KOPT-K1 (cell line): Measurements from ENCODE around the gene OSBPL2.

Experiments used
- H3K27ac ChIP-seq: fragments of 200-600 bp; sonication (generic); 2 replicates; pipeline ENCODE4 v1.5.1; 2016; ENCODE audit warnings: antibody characterized with exemption, mild to moderate bottlenecking, low read depth, low read length; ENCODE audit not compliant: poor library complexity, severe bottlenecking
- H3K36me3 ChIP-seq: fragments of 200-600 bp; sonication (generic); 2 replicates; pipeline ENCODE4 v1.5.1; 2017; ENCODE audit warnings: antibody characterized with exemption, mild to moderate bottlenecking, low read length, moderate library complexity; ENCODE audit not compliant: insufficient read depth
- H3K9me3 ChIP-seq: fragments of 200-600 bp; sonication (generic); 2 replicates; pipeline ENCODE4 v1.5.1; 2017; ENCODE audit warnings: antibody characterized with exemption, low read length, mild to moderate bottlenecking; ENCODE audit not compliant: insufficient read depth, poor library complexity, severe bottlenecking

OSBPL2 gene

DNA sequence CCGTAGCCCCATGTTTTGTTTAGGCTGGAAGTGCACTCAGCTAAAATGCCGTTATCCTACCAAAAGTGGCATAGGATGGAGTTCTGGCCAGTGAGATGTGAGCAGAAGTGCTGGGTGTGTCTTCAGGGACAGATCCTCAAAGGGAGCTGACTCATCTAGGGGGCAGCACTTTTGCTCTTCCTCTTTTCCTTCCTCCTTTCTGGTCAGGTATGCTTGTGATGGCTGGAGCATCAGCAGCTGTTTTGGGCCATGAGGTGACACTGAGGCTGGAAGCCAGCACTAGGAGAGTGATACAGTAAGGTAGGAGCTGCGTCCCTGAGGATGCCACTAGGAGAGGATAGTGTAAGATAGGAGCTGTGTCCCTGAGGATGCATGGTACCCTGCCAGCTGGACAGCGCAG lies 4.6 kb upstream of the OSBPL2 start:
- Histone ChIP-seq H3K9me3 (no peaks in the 10 kb centered on the region), H3K27ac (no peak overlapping the region), H3K36me3 (no peaks in the 10 kb centered on the region)

DNA sequence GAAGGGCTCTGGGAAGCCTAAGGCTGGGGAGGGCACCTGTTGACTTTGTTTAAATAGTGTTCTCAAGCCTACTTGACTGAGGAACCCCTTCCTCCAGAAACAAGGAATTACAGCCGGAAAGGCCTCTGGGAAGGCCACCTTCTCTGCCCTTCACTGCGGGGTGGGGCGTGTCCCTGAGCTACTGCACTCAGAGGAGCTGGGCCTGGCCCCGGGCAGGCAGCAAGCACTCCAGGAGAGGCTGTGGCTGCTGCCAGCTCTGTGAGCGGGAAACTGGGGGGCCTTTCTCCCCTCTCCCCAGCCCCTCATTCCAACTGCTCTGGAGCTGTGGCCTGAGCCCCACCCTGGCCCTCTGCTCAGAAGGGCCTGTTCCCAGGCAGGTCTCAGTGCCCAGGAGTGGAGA lies 4.0 kb upstream of the OSBPL2 start:
- H3K36me3 ChIP-seq: no peaks in the 10 kb centered on the region
- no peak overlapping the region for H3K27ac ChIP-seq
- H3K9me3 ChIP-seq: no peaks in the 10 kb centered on the region

GRCh38 chr20:62235001-62235776 lies 3.1 kb upstream of the OSBPL2 start:
- H3K36me3 ChIP-seq: no peaks in the 10 kb centered on the region
- H3K9me3 ChIP-seq: no peaks in the 10 kb centered on the region
- H3K27ac ChIP-seq: no peak overlapping the region

DNA sequence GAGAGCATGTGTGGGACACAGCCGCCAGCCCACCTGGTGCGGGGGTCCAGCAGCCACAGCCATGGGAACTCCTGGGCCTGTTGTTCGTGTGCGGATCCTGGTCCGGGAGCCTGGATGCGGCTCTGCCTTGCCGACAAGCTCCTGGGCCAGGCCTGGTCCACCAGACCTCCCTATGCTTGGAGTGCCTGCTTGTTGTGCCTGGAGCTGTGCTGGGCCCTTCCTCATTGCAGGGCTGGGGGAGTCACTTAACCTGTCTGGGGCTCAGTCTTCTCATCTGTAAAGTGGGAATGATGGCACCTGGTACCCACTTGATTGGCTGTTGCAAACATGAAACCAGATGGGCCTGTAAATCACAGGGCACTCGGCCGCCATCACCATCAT lies 2.6 kb upstream of the OSBPL2 start:
- Histone ChIP-seq H3K36me3 (no peaks in the 10 kb centered on the region), H3K9me3 (no peaks in the 10 kb centered on the region), H3K27ac (no peak overlapping the region)

DNA sequence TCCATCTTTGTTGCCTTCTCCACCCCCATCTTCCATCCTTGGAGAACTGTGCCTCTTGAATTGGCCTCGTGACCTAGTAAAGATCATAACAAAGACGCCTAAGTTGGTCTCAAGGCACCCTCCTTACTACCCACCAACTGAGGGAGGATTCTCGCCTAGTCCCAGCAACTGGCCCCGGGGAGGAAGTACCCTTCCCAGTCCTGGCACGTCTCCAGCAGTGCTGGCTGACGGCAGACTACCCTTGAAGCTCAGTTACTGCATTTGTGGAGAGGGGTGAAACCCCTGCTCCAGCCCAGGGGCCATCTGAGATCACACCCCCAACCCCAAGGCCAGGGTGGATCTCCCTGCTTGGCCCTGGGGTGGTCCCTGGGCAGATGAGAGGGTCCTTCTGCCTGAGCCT lies 2.1 kb upstream of the OSBPL2 start:
- Histone ChIP-seq H3K9me3 (no peaks in the 10 kb centered on the region), H3K27ac (no peak overlapping the region), H3K36me3 (no peaks in the 10 kb centered on the region)

- H3K9me3 ChIP-seq: no peaks in the 10 kb centered on the region
- H3K27ac ChIP-seq: no peak overlapping the region
Observed at GRCh38 chr20:62236766-62237513, 1.4 kb upstream of the OSBPL2 start.

DNA sequence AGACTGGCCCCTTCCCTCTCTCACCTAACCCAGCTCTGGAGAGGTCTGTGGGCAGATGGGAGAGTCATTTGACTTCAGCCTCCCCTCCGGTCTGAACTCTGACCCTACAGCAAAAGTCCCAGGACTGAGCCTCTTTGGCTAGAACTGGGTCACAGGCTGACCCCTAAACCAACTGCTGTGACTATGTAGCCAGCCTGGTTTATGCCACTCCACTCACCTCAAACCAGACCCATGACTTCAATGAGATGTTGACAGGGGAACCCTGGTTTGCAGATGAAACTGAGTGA lies 864 bp upstream of the OSBPL2 start:
- H3K27ac ChIP-seq: no peak overlapping the region
- no peaks in the 10 kb centered on the region for H3K9me3 ChIP-seq
- peaks cover 4% of the 10 kb centered on the region; the same call in 1 of the 2 replicates for H3K36me3 ChIP-seq

More at GRCh38 chr20:62236766-62237513, 1.4 kb upstream of the OSBPL2 start:
- H3K36me3 ChIP-seq: no peaks in the 10 kb centered on the region

DNA sequence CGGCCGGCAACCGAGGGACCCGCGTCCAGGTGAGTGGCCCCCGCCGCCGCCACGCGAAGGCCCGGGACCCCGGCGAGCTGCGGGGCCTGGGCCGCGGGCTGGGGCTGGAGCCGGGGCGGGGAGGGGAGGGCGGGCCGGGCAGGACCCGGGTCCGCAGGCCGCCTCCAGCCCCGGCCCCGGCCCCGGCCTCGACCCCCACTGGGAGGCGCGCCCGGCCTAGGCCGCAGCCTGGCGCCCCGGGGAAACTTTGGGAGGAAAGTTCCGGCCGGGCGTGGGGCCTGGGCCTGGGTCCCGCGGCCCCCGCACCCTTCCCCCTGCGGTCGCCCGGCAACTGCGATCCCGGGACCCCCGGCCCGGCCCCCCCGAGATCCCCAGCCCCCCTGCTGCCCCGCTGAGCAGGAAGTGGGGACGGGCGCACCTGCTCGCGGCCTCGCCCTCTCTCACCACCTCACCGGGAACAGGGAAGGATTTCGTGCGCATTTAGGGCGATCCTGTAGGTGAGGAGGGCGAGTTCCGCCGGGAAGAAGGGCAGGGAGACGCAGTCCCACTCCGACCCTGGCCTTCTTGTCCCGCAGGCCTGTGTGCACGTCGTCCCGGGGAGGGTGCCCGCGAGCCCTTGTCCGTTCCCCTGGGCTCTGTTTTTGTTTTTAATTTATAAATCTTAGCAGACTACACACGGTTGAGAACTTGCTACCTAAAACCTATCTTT lies 402 bp downstream of the OSBPL2 start:
- H3K36me3 ChIP-seq: peaks cover 10% of the 10 kb centered on the region; the same call in 1 of the 2 replicates
- no peaks in the 10 kb centered on the region for H3K9me3 ChIP-seq
- H3K27ac ChIP-seq: peak overlapping the region; percentile 27

- H3K9me3 ChIP-seq: no peaks in the 10 kb centered on the region
- H3K27ac ChIP-seq: peak overlapping the region; percentile 27
- peaks cover 10% of the 10 kb centered on the region; the same call in 1 of the 2 replicates for H3K36me3 ChIP-seq
Observed at GRCh38 chr20:62239278-62239879, 1.1 kb downstream of the OSBPL2 start.

DNA sequence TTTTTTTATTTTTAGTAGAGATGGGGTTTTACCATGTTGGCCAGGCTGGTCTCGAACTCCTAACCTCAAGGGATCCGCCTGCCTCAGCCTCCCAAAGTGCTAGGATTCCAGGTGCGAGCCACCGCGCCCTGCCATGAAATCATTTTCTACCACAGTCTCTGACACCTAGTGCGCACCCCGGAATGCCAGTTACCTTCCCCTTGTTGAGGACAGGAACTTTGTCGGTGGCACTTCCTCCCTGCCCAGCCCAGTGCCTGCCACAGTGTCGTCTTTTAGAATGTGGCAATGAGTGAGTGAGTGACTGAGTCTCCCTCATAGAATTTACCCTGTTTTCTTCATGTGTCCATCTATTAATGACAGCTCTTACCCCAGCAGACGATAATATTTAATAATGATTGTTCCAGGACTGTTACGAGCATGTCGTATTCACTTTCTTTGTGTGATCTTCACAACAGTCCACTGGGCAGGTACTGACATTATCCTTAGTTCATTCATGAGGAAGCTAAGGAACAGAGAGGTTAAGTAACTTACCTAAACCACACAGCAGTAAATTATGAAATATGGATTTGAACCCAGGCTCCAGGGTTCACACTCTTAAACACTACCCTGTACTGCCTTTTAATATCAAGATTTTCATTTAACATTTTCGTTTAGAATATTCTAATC lies 1.8 kb downstream of the OSBPL2 start:
- H3K36me3 ChIP-seq: peaks cover 10% of the 10 kb centered on the region; the same call in 1 of the 2 replicates
- H3K9me3 ChIP-seq: no peaks in the 10 kb centered on the region
- H3K27ac ChIP-seq: no peak overlapping the region

DNA sequence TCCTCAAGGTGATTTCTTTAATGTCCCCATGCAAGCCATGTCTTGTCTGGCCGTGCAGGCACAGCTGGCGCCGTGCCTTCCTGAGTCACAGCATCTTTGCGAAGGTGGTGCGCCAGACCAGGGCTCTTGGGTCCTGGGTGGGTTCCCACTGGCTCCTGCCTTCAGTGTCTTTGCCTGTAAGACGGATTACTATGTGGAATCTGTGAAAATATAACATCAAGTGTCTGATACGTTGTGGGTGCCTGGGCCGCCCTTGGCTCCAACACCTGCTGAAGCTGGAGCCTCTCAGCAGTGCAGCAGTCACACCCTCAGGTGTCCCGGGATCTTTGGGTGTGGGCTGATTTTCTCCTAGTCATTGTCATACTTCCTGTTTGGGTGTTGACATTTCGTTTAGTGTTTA lies 3.2 kb downstream of the OSBPL2 start:
- Histone ChIP-seq H3K9me3 (no peaks in the 10 kb centered on the region), H3K36me3 (peaks cover 10% of the 10 kb centered on the region; the same call in 1 of the 2 replicates), H3K27ac (no peak overlapping the region)

- H3K9me3 ChIP-seq: no peaks in the 10 kb centered on the region
- H3K36me3 ChIP-seq: peaks cover 10% of the 10 kb centered on the region; the same call in 1 of the 2 replicates
- no peak overlapping the region for H3K27ac ChIP-seq
Observed at GRCh38 chr20:62242176-62242575, 3.9 kb downstream of the OSBPL2 start.

DNA sequence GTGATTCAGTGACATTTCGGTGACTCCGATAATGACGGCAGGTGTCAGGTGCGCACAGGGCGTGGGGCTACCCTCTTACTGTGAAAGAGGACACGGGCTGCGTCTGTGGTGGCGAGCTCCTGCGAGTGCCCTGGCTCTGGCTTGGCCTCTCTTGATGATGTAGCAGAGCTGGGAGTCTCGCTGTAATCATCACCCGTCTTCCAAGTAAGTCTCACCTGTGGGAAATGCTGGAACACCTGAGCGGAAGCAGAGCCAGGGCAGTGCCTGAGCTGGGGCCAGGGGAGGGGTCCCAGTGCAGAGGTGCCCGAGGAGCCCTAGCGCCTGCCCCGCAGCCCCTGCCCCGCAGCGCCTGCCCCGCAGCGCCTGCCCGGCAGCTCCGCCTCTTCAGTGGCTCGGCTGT lies 4.8 kb downstream of the OSBPL2 start:
- H3K9me3 ChIP-seq: no peaks in the 10 kb centered on the region
- H3K27ac ChIP-seq: no peak overlapping the region
- H3K36me3 ChIP-seq: peaks cover 10% of the 10 kb centered on the region; the same call in 1 of the 2 replicates

DNA sequence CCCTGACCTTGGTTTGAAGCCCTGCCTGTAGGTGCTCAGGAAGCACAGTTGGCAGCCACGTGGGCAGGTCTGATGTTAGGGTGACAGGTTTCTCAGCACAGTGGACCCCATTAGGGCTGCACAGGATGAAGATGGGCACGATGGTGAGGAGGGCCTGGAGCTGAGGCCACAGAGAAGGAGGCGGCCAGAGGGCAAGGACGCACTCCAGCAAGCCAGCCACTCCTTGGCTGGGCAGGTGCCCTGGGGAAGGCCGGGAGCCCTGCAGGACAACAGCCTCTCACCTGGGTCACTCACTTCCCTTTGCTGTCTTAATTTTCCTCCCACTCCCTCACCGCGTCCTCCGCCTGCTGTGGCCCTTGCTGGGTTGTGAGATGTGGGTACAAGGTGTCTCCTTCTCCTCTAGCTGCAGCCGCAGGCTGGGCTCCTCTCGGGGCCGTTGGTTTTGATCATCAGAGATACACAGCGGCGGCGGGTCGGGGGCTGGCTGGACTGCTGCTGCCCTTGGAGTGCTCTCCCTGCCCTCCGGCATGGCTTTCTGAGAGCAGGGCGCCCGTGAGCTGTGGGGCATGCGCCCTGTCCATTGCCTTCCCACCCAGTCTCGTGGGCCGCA lies 5.7 kb downstream of the OSBPL2 start:
- Histone ChIP-seq H3K9me3 (no peaks in the 10 kb centered on the region), H3K27ac (no peak overlapping the region), H3K36me3 (peaks cover 10% of the 10 kb centered on the region; the same call in 1 of the 2 replicates)
